Cardiac fibroblast (primary cell): ENCODE results near the gene HIBCH.

ENCODE experiments used
- DNase-seq, 2 donors: peaks; one replicate each; pipeline versions ENCODE4 v3.0.0 to v3.0.0-alpha.2; 2010; ENCODE audit warnings: low read depth in 2 of 2
- H3K4me3 ChIP-seq, 2 donors: replicated peaks in 1 of 2; 1 replicate in 1 of 2; 2 replicates in 1 of 2; pipeline ENCODE4 v1.5.1; 2011; ENCODE audit warnings: low read depth in 2 of 2, low read length in 2 of 2, mild to moderate bottlenecking in 2 of 2, moderate library complexity in 1 of 2
- TF ChIP-seq, protein P1 (sequence below): IDR thresholded peaks from one replicate; pipeline ENCODE4 v1.5.1; 2011; ENCODE audit warnings: low read depth, mild to moderate bottlenecking, low read length, inconsistent platforms

Gene HIBCH, protein sequence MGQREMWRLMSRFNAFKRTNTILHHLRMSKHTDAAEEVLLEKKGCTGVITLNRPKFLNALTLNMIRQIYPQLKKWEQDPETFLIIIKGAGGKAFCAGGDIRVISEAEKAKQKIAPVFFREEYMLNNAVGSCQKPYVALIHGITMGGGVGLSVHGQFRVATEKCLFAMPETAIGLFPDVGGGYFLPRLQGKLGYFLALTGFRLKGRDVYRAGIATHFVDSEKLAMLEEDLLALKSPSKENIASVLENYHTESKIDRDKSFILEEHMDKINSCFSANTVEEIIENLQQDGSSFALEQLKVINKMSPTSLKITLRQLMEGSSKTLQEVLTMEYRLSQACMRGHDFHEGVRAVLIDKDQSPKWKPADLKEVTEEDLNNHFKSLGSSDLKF

DNA sequence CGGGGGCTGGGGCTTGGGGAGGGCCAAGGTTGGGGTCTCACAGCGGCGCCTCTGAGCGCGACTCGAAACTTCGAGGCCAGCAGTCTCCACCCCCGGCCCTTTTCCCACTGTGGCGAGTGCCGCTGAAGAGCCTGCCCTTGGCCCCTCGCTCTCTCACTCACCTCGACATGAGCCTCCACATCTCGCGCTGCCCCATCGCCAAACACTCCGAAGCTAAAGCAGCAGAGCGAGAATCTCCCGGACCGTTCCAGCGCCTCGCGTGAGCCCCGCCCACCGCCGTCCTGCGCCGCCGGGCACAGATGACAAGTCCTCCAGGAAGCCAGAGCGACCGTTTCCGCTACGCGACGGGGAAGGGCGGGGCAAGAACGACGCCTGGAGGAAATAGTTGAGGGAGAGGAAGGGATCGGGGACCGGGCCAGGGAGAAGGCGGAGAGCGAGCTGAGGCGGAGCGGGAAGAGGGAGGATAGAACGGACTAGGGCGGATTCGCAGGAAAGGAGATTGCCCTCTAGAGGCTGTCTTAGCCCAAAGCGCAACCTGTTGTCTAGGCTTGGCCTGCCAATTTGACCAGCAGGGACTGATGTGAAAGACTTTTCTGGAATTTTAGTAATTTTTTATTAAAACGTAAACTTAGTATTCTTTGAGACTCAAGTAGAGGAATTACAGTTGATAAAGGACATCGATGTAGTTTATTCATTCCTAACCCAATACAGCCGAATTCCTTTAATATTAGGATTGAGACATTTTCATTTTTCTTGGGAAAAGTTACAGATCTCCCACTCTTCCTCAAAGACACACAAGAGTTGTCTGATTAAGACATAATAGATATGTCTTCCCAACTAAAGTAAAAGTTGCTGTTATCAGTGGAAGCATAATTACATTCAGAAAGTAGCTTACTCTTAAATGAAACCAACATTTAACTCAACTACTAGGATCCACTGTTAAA, at the start of gene HIBCH:
Gene HIBCH (minus strand): TSS at position 272 of the 944 bp plus-strand sequence. CDS start 76 bp downstream, at position 196.
- peak; percentile 98 to 99 for DNase-seq
- TF ChIP-seq, protein P1, sequence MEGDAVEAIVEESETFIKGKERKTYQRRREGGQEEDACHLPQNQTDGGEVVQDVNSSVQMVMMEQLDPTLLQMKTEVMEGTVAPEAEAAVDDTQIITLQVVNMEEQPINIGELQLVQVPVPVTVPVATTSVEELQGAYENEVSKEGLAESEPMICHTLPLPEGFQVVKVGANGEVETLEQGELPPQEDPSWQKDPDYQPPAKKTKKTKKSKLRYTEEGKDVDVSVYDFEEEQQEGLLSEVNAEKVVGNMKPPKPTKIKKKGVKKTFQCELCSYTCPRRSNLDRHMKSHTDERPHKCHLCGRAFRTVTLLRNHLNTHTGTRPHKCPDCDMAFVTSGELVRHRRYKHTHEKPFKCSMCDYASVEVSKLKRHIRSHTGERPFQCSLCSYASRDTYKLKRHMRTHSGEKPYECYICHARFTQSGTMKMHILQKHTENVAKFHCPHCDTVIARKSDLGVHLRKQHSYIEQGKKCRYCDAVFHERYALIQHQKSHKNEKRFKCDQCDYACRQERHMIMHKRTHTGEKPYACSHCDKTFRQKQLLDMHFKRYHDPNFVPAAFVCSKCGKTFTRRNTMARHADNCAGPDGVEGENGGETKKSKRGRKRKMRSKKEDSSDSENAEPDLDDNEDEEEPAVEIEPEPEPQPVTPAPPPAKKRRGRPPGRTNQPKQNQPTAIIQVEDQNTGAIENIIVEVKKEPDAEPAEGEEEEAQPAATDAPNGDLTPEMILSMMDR = peak; percentile 85
- H3K4me3 ChIP-seq = peak within 1 kb of the TSS; percentile 70 to 81

DNA sequence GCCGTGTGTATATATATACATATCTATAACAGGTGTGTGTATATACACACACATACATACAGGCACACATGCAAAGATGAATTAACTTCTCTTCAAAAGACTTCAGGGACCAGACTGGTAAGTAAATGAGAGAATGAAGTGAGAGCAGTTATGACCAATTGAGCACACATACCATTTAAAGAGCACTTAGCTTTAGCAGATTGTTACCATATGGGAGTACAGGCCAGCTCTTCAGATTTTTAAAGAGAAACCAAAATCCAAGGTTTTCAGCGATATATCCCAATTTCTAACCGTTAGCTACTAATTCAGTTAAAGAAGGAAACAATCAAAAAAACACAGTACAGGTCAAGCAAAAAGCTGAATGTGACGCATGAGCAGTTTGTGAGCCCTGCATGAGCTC, 47.5 kb upstream of the HIBCH start:
- H3K4me3 ChIP-seq = no peak overlapping the region
- DNase-seq = no peak

DNA sequence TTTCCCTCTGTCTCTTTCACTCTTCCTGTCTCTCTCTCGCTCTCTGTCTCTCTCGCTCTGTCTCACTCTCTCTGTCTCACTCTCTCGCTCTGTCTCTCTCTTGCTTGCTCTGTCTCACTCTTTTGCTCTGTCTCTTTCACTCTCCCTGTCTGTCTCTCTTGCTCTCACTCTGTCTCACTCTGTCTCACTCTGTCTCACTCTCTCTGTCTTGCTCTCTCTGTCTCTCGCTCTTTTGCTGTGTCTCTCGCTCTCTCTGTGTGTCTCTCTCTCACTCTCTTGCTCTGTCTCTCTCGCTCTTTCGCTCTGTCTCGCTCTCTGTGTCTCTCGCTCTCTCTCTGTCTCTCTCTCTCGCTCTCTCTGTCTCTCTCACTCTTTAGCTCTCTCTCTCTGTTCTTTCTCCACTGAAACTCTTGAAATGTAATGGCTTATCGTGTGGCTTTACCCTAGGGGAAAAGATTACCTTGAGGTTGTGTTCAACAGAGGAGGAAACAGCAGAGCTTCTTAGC, 46.7 kb upstream of the HIBCH start:
- H3K4me3 ChIP-seq = no peak overlapping the region
- no peak for DNase-seq
- TF ChIP-seq, protein P1 = no peak

More for the DNA sequence above, 47.5 kb upstream of the HIBCH start:
- TF ChIP-seq, protein P1 = no peak

DNA sequence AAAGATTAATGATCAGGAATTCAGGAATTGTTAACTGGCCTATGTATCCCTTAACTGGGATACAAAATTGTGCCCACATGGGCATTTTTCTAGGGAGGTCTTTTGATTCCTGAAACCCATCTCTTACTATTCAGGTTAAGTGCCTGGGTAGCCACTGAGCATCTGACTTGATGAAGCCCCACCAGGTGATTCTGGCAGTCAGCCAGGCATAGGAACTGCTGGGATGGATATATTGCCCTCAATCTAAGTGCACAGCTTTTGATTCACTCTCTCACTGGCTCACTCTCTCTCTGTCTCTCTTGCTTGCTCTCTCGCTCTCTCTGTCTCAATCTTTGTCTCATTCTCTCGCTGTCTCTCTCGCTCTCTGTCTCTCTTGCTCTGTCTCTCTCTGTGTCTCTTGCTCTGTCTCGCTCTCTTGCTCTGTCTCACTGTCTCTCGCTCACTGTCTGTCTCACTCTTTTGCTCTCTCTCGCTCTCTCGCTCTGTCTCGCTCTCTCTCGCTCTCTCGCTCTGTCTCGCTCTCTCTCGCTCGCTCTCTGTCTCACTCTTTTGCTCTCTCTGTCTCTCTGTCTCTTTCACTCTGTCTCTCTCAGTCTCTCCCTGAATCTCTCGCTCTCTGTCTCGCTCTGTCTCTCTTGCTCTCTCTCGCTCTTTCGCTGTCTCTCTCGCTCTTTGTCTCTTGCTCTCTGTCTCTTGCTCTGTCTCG, 46.0 kb upstream of the HIBCH start:
- TF ChIP-seq, protein P1 = no peak
- no peak overlapping the region for H3K4me3 ChIP-seq
- DNase-seq = no peak

DNA sequence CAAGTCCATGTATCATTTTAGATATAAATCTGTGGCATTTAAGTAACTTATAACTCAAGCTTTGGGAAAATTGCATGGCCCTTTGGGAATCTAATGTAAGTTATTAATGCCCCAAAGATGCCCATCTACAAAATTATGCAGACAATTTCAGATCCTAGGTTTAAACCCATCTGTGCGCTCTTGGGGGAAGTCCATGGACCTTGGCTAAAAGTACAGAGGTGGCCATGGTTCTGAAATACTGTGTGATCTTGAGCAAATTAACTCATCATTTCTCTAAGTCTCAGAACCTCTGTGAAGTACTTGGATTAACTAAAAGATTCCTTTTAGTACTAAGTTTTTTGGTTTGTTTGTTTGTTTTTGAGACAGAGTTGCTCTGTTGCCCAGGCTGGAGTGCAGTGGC, 43.3 kb upstream of the HIBCH start:
- H3K4me3 ChIP-seq = no peak overlapping the region
- no peak for DNase-seq
- TF ChIP-seq, protein P1 = no peak

DNA sequence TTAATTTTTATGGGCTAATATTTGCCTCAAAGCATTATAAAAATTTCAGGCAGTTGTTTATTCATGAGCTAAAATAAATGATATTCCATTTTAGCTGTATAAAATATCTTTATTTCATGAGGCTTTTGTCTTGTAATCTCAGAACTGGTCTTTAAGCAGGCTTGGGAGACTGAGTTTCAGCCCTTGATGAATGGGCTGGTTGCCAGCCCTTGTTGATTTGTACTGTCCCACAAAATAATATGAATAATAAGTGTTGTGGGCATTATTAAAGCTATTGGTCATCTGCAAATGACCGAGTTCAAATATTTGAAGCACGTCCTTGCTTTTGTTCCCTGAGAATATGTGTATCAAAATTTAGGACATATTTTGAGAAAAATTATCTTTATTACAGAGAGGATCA, 41.9 kb upstream of the HIBCH start:
- DNase-seq = no peak
- H3K4me3 ChIP-seq = no peak overlapping the region
- TF ChIP-seq, protein P1 = no peak
